Stimulated activated naive CD4-positive, alpha-beta T cell treated with Interleukin-2 at 50 U/mL for 16 hours (primary cell): Measurements from ENCODE around the gene GALNT11.
"Not testable (repeated sequence)": the region's sequence is repeated elsewhere in the genome, so short reads cannot be mapped to it uniquely, and the experiment has no call there.

Experiments
- DNase-seq: peaks from one replicate; lab custom pipeline; 2025; lab: John Stamatoyannopoulos, UW

The GALNT11 gene

GRCh38 chr7:152027491-152028365, 2.3 kb downstream of the GALNT11 start:
- not testable (repeated sequence) for DNase-seq

GRCh38 chr7:152030059-152030458, 4.6 kb downstream of the GALNT11 start:
- not testable (repeated sequence) for DNase-seq

GRCh38 chr7:152030639-152031038, 5.2 kb downstream of the GALNT11 start:
- not testable (repeated sequence) for DNase-seq

- no peak for DNase-seq
Measured at GRCh38 chr7:152035817-152036216, 10.3 kb downstream of the GALNT11 start.

GRCh38 chr7:152038410-152038809, 12.9 kb downstream of the GALNT11 start:
- not testable (repeated sequence) for DNase-seq

GRCh38 chr7:152043086-152043485, 17.6 kb downstream of the GALNT11 start:
- DNase-seq, result not testable (repeated sequence)

- not testable (repeated sequence) for DNase-seq
Measured at GRCh38 chr7:152044909-152045308, 19.4 kb downstream of the GALNT11 start.

- no peak for DNase-seq
Measured at GRCh38 chr7:152046531-152046930, 21.1 kb downstream of the GALNT11 start.

- DNase-seq, result no peak
Measured at GRCh38 chr7:152048051-152048450, 22.6 kb downstream of the GALNT11 start.

- no peak for DNase-seq
Measured at GRCh38 chr7:152050547-152050971, 25.1 kb downstream of the GALNT11 start.

GRCh38 chr7:152051968-152052367, 26.5 kb downstream of the GALNT11 start:
- DNase-seq, result no peak

- no peak for DNase-seq
Measured at GRCh38 chr7:152052771-152053170, 27.3 kb downstream of the GALNT11 start.

- no peak for DNase-seq
Measured at GRCh38 chr7:152054367-152055230, 29.1 kb downstream of the GALNT11 start.

GRCh38 chr7:152056621-152057274, 31.3 kb downstream of the GALNT11 start:
- DNase-seq, result no peak

GRCh38 chr7:152059311-152059710, 33.8 kb downstream of the GALNT11 start:
- no peak for DNase-seq

GRCh38 chr7:152061086-152061485, 35.6 kb downstream of the GALNT11 start:
- DNase-seq, result not testable (repeated sequence)

- DNase-seq, result not testable (repeated sequence)
Measured at GRCh38 chr7:152063192-152063591, 37.7 kb downstream of the GALNT11 start.

- not testable (repeated sequence) for DNase-seq
Measured at GRCh38 chr7:152063821-152064220, 38.3 kb downstream of the GALNT11 start.

- not testable (repeated sequence) for DNase-seq
Measured at GRCh38 chr7:152065800-152066344, 40.4 kb downstream of the GALNT11 start.

- DNase-seq, result no peak
Measured at GRCh38 chr7:152072421-152072820, 46.9 kb downstream of the GALNT11 start.

- no peak for DNase-seq
Measured at GRCh38 chr7:152073352-152073751, 47.9 kb downstream of the GALNT11 start.

GRCh38 chr7:152074673-152075072, 49.2 kb downstream of the GALNT11 start:
- DNase-seq, result no peak
